Activated naive CD4-positive, alpha-beta T cell treated with anti-CD3 and anti-CD28 coated beads, Interleukin-2, amount 50 U/mL, for 24 hours (primary cell): ENCODE results near the gene PCED1A.
"Not testable (repeated sequence)": the region's sequence is repeated elsewhere in the genome, so short reads cannot be mapped to it uniquely, and the experiment has no call there.

Source experiments
- H3K27ac Mint-ChIP-seq: one replicate; pipeline ENCODE4 v1.8.0; 2021; ENCODE audit warnings: mild to moderate bottlenecking, mixed read lengths
- H3K27me3 Mint-ChIP-seq: one replicate; pipeline ENCODE4 v1.8.0; 2021; ENCODE audit warnings: mixed read lengths
- H3K36me3 Mint-ChIP-seq: one replicate; pipeline ENCODE4 v1.8.0; 2021; ENCODE audit warnings: mixed read lengths
- H3K4me1 Mint-ChIP-seq: one replicate; pipeline ENCODE4 v1.8.0; 2021; ENCODE audit warnings: mixed read lengths
- H3K4me3 Mint-ChIP-seq: one replicate; pipeline ENCODE4 v1.8.0; 2021; ENCODE audit warnings: mild to moderate bottlenecking, mixed read lengths
- H3K9me3 Mint-ChIP-seq: one replicate; pipeline ENCODE4 v1.8.0; 2021; ENCODE audit warnings: mixed read lengths

PCED1A gene

GRCh38 chr20:2820896-2821869 is 19.3 kb downstream of the PCED1A start:
- Mint-ChIP-seq H3K4me1 (peaks cover 24% of the 10 kb centered on the region), H3K9me3 (no peaks in the 10 kb centered on the region), H3K36me3 (no peaks in the 10 kb centered on the region), H3K27me3 (peaks cover 13% of the 10 kb centered on the region), H3K4me3 (peak overlapping the region; percentile 70), H3K27ac (no peak overlapping the region)

GRCh38 chr20:2820084-2820895 is 20.2 kb downstream of the PCED1A start:
- Mint-ChIP-seq H3K9me3 (no peaks in the 10 kb centered on the region), H3K27ac (no peak overlapping the region), H3K4me3 (no peak overlapping the region), H3K36me3 (no peaks in the 10 kb centered on the region), H3K27me3 (peaks cover 13% of the 10 kb centered on the region), H3K4me1 (peaks cover 17% of the 10 kb centered on the region)

- no peaks in the 10 kb centered on the region for H3K36me3 Mint-ChIP-seq
- H3K27me3 Mint-ChIP-seq, result peaks cover 13% of the 10 kb centered on the region
Measured at GRCh38 chr20:2817891-2818595, 22.4 kb downstream of the PCED1A start.

GRCh38 chr20:2817341-2817726 is 23.1 kb downstream of the PCED1A start:
- peaks cover 1% of the 10 kb centered on the region for H3K9me3 Mint-ChIP-seq
- H3K4me1 Mint-ChIP-seq, result peaks cover 17% of the 10 kb centered on the region
- H3K27me3 Mint-ChIP-seq, result peaks cover 14% of the 10 kb centered on the region
- no peaks in the 10 kb centered on the region for H3K36me3 Mint-ChIP-seq
- H3K27ac Mint-ChIP-seq, result peak overlapping the region; percentile 13
- H3K4me3 Mint-ChIP-seq, result no peak overlapping the region

More at GRCh38 chr20:2817891-2818595, 22.4 kb downstream of the PCED1A start:
- H3K4me1 Mint-ChIP-seq, result peaks cover 17% of the 10 kb centered on the region
- no peak overlapping the region for H3K4me3 Mint-ChIP-seq
- H3K27ac Mint-ChIP-seq, result no peak overlapping the region
- no peaks in the 10 kb centered on the region for H3K9me3 Mint-ChIP-seq

GRCh38 chr20:2816583-2817340 is 23.7 kb downstream of the PCED1A start:
- Mint-ChIP-seq H3K9me3 (peaks cover 7% of the 10 kb centered on the region), H3K27ac (no peak overlapping the region), H3K4me3 (no peak overlapping the region), H3K4me1 (peaks cover 12% of the 10 kb centered on the region), H3K27me3 (peaks cover 18% of the 10 kb centered on the region), H3K36me3 (no peaks in the 10 kb centered on the region)

- Mint-ChIP-seq H3K4me3 (no peak within 1 kb of the TSS), H3K9me3 (peaks cover 9% of the 10 kb centered on the region), H3K36me3 (no peaks in the 10 kb centered on the region), H3K27me3 (peaks cover 20% of the 10 kb centered on the region), H3K4me1 (peaks cover 8% of the 10 kb centered on the region), H3K27ac (peak within 1 kb of the TSS; percentile 41)
Measured at GRCh38 chr20:2816030-2816582, 24.3 kb downstream of the PCED1A start, which contains the start of gene TMEM239. TSS of gene TMEM239 (plus strand) at chr20:2816364. CDS start at chr20:2816555, 191 bp downstream.

GRCh38 chr20:2815242-2815900 is 25.1 kb downstream of the PCED1A start:
- Mint-ChIP-seq H3K27me3 (peaks cover 23% of the 10 kb centered on the region), H3K4me3 (no peak overlapping the region), H3K4me1 (peaks cover 7% of the 10 kb centered on the region), H3K36me3 (no peaks in the 10 kb centered on the region), H3K27ac (no peak overlapping the region), H3K9me3 (peaks cover 9% of the 10 kb centered on the region)

- H3K4me3 Mint-ChIP-seq, result no peak within 1 kb of the TSS
Measured at GRCh38 chr20:2814587-2815051, 25.8 kb downstream of the PCED1A start, which contains the start of gene C20orf141. TSS of gene C20orf141 (plus strand) at chr20:2814987. CDS start at chr20:2815185, 198 bp downstream.

GRCh38 chr20:2814076-2814475 is 26.4 kb downstream of the PCED1A start:
- Mint-ChIP-seq H3K4me1 (no peaks in the 10 kb centered on the region), H3K27ac (no peak overlapping the region), H3K27me3 (peaks cover 17% of the 10 kb centered on the region), H3K9me3 (peaks cover 9% of the 10 kb centered on the region), H3K4me3 (no peak overlapping the region), H3K36me3 (no peaks in the 10 kb centered on the region)

More at GRCh38 chr20:2814587-2815051, 25.8 kb downstream of the PCED1A start, which contains the start of gene C20orf141:
- peak within 1 kb of the TSS; percentile 41 for H3K27ac Mint-ChIP-seq
- H3K36me3 Mint-ChIP-seq, result no peaks in the 10 kb centered on the region
- H3K9me3 Mint-ChIP-seq, result peaks cover 9% of the 10 kb centered on the region
- peaks cover 16% of the 10 kb centered on the region for H3K27me3 Mint-ChIP-seq
- no peaks in the 10 kb centered on the region for H3K4me1 Mint-ChIP-seq

- Mint-ChIP-seq H3K27me3 (peaks cover 20% of the 10 kb centered on the region), H3K27ac (no peak overlapping the region), H3K36me3 (no peaks in the 10 kb centered on the region), H3K9me3 (peaks cover 9% of the 10 kb centered on the region), H3K4me1 (no peaks in the 10 kb centered on the region), H3K4me3 (no peak overlapping the region)
Measured at GRCh38 chr20:2812189-2812588, 28.3 kb downstream of the PCED1A start.

GRCh38 chr20:2809690-2810089 is 30.8 kb downstream of the PCED1A start:
- Mint-ChIP-seq H3K36me3 (no peaks in the 10 kb centered on the region), H3K9me3 (peaks cover 9% of the 10 kb centered on the region), H3K27ac (no peak overlapping the region), H3K4me3 (no peak overlapping the region), H3K4me1 (no peaks in the 10 kb centered on the region), H3K27me3 (peaks cover 30% of the 10 kb centered on the region)

- not testable (repeated sequence) for H3K9me3 Mint-ChIP-seq, H3K27ac Mint-ChIP-seq, H3K36me3 Mint-ChIP-seq, H3K4me3 Mint-ChIP-seq, H3K4me1 Mint-ChIP-seq
- H3K27me3 Mint-ChIP-seq, result peaks cover 37% of the 10 kb centered on the region
Measured at GRCh38 chr20:2807929-2808328, 32.5 kb downstream of the PCED1A start.

GRCh38 chr20:2807019-2807418 is 33.4 kb downstream of the PCED1A start:
- H3K27ac Mint-ChIP-seq, result no peak overlapping the region
- no peaks in the 10 kb centered on the region for H3K4me1 Mint-ChIP-seq
- peaks cover 41% of the 10 kb centered on the region for H3K27me3 Mint-ChIP-seq
- peaks cover 4% of the 10 kb centered on the region for H3K9me3 Mint-ChIP-seq
- no peak overlapping the region for H3K4me3 Mint-ChIP-seq
- no peaks in the 10 kb centered on the region for H3K36me3 Mint-ChIP-seq

GRCh38 chr20:2806351-2806701 is 34.1 kb downstream of the PCED1A start:
- Mint-ChIP-seq H3K4me3 (no peak overlapping the region), H3K9me3 (no peaks in the 10 kb centered on the region), H3K36me3 (no peaks in the 10 kb centered on the region), H3K27ac (peak overlapping the region; percentile 15), H3K27me3 (peaks cover 40% of the 10 kb centered on the region), H3K4me1 (peaks cover 3% of the 10 kb centered on the region)
